ENCODE data around the gene LARGE2.

LARGE2 gene

GRCh38 chr11:45922425-45923082, at the start of gene LARGE2:
Gene LARGE2 (plus strand): TSS chr11:45922656. CDS start chr11:45922883, 227 bp downstream.
- peak; percentile 35 for DNase-seq

GRCh38 chr11:45876401-45876800, 46.1 kb upstream of the LARGE2 start:
- no peak for DNase-seq

GRCh38 chr11:45877221-45877620, 45.2 kb upstream of the LARGE2 start:
- no peak for DNase-seq

GRCh38 chr11:45877845-45878244, 44.6 kb upstream of the LARGE2 start:
- DNase-seq: no peak

GRCh38 chr11:45879803-45880686, 42.4 kb upstream of the LARGE2 start:
- no peak for DNase-seq

GRCh38 chr11:45880772-45881570, 41.5 kb upstream of the LARGE2 start:
- no peak for DNase-seq

- DNase-seq: no peak
Measured at GRCh38 chr11:45881708-45882368, 40.6 kb upstream of the LARGE2 start.

GRCh38 chr11:45884596-45885185, 37.8 kb upstream of the LARGE2 start:
- no peak for DNase-seq

GRCh38 chr11:45885274-45885920, 37.1 kb upstream of the LARGE2 start, which contains the start of gene MAPK8IP1:
Gene MAPK8IP1 (plus strand): TSS chr11:45885651. CDS start chr11:45885821, 170 bp downstream.
- peak; percentile 65 for DNase-seq

- no peak for DNase-seq
Measured at GRCh38 chr11:45885921-45886721, 36.3 kb upstream of the LARGE2 start.

GRCh38 chr11:45886816-45887520, 35.5 kb upstream of the LARGE2 start:
- no peak for DNase-seq

- no peak for DNase-seq
Measured at GRCh38 chr11:45887587-45887986, 34.9 kb upstream of the LARGE2 start.

GRCh38 chr11:45889555-45889954, 32.9 kb upstream of the LARGE2 start:
- no peak for DNase-seq

- no peak for DNase-seq
Measured at GRCh38 chr11:45889966-45890365, 32.5 kb upstream of the LARGE2 start.

- DNase-seq: no peak
Measured at GRCh38 chr11:45890886-45891550, 31.4 kb upstream of the LARGE2 start.

GRCh38 chr11:45892856-45893255, 29.6 kb upstream of the LARGE2 start:
- DNase-seq: no peak

GRCh38 chr11:45894555-45895247, 27.8 kb upstream of the LARGE2 start:
- DNase-seq: no peak

- DNase-seq: no peak
Measured at GRCh38 chr11:45895553-45896259, 26.8 kb upstream of the LARGE2 start.
